HG03354 (cell line): ENCODE results near the gene REEP5.
"Not testable (repeated sequence)": the region's sequence is repeated elsewhere in the genome, so short reads cannot be mapped to it uniquely, and the experiment has no call there.

Source experiments
- ATAC-seq: cut with Tn5 transposase; IDR thresholded peaks from one replicate; pipeline ENCODE4 v1.9.1; 2021; ENCODE audit warnings: mild to moderate bottlenecking; ENCODE audit not compliant: unreplicated experiment, poor library complexity, severe bottlenecking

The REEP5 gene

DNA sequence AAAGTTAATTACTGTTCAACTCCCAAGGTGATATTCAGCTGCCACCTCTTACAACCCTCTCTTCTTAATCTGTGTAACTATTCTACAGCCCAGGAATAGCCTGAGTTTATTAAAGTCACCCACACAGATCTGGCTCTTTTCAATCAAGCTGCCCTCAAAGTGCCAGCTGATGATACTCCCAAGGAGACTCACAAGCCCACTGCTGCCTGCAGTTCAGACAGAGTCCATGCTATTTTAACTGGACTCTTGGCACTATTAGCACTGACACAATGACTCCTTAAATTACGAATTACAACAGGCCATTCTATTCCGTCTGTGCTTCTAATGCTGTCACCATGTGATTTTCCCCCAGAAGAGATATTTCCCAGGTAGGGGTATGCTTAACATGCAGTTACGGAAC is 26.3 kb downstream of the REEP5 start:
- ATAC-seq, result no peak

DNA sequence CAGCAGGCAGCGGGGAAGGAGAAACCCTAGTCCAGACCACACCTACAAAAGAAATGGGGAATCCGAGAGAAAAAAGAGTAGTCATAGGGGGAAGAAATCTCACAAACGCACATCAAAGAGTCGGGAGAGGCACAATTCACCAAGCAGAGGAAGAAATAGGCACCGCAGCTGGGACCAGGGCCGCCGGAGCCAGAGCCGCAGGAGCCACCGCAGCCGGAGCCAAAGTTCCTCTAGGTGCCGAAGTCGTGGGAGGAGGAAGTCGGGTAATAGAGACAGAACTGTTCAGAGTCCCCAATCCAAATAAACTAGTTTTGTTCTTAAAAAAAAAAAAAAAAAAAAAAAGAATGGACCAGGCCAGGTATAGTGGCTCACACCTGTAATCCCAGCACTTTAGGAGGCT is 29.3 kb downstream of the REEP5 start:
- ATAC-seq, result no peak

DNA sequence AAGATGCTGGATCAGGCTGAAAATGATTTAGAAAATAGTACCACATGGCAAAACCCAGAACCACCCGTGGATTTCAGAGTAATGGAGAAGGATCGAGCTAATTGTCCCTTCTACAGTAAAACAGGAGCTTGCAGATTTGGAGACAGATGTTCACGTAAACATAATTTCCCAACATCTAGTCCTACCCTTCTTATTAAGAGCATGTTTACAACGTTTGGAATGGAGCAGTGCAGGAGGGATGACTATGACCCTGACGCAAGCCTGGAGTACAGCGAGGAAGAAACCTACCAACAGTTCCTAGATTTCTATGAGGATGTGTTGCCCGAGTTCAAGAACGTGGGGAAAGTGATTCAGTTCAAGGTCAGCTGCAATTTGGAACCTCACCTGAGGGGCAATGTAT is 30.0 kb downstream of the REEP5 start:
- not testable (repeated sequence) for ATAC-seq

DNA sequence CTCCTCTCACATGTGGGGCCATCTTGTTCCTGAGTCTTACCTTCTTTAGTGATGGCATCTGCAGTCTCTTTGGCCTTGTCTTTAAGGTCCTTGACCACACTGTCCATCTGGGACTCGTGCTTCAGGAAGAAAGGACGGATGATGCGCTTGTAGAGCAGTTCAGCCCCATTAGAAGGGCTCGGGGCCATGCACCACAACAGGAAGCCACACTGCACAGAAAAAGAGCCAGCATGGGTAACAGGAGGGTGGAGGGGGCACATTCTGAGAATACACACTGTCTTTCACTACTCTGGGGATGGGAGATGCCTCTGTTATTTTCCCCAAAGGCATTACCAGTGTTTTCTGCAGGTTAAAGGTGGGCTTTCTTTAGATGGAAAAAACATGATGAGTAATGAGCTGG is 35.1 kb downstream of the REEP5 start:
- no peak for ATAC-seq

DNA sequence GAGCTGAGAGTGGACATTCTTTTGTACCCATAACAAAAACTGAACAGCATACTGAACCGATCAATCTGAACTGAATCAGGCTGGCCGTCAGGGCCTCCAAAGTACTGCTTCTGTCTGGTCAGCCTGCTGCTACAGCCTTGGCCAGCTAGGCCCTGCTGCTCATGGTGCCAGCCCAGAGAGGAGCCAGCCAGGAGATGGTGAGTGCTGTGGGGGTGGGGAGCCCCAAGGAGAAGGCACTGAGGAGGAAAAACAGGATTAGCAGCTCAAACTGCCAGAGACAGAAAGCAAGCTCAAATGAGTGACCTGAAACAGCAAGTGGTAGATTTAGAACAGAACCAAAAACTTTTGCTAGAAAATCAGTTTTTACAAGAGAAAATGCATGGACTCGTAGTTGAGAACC is 37.0 kb downstream of the REEP5 start:
- no peak for ATAC-seq

DNA sequence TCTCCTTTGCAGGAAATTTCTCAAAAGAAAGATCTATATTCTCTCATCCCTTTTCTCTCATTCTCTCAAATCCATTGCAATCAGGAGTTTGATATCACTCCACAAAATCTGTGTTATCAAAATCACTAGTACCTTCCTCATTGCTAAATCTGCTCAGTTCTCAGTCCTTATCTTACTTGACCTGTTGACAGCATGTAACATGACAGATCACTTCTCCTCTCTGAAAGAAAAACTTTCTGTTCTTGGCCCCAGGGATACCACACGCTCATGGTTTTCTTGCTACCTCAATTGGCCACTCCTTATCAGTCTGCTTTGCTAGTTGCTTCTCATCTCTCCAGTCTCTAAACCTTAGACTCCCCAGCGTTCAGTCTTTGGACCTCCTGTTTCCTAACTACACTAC is 38.8 kb downstream of the REEP5 start:
- ATAC-seq, result no peak

DNA sequence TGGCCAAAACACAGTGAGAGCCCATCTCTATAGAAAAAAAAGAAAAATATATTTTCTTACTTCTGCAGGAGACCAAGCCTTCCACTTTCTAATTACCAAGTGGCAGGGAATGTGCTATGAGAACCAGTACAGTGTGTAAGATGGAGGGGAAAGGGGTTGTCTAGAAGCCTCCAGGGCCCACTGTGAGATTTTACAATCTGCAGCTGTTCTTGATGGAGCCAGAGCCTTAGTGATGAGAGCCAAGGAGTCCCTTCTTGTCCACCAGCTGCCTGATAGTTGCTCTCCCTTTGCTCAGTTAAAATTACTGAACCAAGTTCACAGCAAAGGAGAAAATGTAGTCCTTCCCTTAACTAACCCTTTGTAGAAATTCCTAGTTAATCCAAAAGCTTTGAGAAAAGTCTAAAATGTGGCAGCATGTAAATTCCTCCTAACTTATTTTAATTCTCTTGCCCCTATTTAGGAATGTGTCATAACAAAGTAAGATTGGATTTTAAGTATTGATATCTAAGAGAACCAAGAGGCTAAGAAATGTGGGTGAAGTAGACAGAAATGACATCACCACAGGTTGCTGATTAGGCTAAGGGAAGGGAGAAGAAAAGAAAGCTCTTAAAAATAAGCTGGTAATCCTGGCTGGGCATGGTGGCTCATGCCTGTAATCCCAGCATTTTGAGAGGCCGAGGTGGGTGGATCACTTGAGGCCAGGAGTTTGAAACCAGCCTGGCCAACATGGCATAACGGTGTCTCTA is 41.6 kb downstream of the REEP5 start:
- ATAC-seq, result no peak

DNA sequence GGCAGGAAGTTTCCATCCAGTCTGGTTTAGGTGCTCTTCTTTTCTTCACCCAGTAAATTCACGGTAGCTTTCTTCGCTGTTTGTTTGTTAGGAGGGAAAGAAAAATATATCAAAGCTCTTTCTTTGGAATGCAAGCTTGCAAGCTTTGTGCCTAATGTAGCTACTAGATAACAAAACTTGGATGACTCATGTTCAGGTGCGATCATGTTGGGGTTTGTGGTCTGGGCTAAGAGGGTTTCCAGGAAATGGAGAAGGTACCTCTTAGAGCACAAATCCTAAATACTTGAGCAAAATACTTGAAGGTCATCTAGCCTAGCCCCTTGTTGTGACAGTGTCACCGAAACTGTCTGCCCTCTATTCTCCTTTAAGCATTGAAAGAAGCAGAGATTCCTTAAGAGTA is 43.3 kb downstream of the REEP5 start:
- peak; percentile 59 for ATAC-seq

DNA sequence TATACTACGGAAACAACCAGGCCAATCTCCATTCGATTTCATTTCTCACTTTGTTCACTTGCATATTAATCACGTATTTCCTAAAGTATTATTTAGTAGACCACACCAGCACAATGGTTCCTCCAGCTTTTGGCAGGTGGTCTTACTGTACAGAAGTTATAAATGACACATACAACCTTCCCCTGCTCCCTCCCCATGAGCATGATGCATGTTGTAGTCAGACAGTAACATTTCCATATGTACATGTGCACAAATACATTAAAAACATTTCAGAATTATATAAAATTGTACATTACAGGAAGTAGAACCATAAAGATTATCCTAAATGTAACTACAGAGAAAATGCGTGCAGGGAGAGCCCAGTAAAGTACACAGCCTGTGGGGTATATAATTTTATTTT is 43.9 kb downstream of the REEP5 start:
- ATAC-seq, result no peak

DNA sequence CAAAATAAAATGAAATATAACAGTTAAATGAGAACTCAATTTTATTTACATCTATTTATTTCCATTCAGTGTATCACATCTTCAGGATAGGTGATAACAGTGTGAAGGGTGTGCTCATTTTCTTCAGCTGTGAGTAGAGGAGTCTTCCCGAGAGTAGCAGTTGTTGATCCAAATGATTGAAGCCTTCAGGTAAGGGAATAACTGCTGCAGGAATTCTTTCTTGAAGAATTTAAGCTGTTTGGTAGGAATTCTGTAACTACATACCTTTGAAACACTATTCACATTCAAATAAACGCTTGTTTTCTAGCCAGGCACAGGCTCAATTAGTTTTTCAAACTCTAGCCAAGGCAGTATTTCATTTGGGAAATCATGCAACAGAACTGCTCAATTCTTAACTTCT is 45.7 kb downstream of the REEP5 start:
- no peak for ATAC-seq

DNA sequence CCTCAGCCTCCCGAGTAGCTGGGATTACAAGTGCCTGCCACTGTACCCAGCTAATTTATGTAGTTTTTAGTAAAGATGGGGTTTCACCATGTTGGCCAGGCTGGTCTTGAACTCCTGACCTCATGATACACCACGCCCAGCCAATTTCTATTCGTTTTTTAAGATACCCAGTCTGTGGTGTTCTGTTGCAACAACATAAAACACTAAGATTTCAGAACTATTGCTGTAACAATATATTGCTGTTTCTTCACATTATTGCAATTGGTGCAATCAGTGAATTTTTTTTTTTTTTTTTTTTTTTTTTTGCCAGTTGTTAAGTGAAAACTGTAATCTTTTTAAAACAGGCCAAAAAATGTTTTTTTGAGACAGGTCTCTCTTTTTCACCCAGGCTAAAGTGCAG is 51.1 kb downstream of the REEP5 start:
- ATAC-seq, result no peak

DNA sequence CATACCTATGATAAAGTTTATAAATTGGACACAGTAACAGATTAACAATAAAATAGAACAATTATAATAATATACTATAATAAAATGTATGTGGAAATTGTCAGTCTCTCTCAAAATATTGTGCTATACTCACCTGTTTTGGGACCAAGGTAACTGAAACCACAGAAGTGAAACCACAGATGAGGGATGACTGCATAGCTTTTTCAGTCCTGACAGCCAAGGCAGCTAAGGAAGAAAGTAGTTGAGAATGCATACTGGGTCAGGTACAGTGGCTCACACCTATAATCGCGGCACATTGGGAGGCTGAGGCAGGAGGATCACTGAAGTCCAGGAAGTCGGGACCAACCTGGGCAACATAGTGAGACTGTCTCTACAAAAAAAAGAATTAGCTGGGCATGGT is 52.1 kb downstream of the REEP5 start:
- ATAC-seq, result peak; percentile 67

DNA sequence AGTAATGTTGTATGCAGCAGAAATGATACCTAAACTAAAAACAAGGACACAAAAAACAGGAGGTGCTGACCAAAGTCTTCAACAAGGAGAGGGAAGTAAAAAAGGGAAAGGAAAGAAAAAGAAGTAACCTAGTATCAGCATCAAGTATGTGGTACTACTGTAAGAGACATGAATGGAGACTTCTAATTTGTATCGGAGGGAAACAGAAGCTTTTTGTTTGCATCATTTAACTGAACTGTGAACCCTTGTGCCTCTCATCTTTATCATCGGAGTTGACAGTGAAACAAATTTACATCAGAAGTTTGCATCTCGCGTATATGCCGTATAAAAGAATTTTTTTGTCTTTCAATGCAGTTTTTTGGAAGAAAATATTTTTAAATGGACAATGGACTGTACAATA is 54.6 kb downstream of the REEP5 start:
- no peak for ATAC-seq

DNA sequence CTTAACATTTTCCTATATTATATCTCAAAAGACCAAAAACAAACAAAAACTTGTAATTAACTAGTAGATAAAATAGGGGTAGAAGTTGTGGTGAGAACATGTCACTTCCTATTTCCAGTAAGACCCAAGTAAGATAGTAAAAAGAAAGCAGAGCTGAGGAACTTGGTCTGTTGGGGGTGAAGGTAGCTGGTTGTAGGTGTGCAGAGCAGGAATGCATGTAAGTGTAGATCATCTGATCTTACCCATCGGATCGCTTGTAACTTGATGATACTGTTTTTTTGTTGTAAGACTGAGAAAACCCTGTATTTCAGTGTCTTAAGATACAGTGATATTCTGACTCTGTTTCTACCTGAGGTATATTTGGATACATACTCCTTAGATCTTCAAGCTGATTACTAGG is 55.3 kb downstream of the REEP5 start:
- ATAC-seq, result no peak

DNA sequence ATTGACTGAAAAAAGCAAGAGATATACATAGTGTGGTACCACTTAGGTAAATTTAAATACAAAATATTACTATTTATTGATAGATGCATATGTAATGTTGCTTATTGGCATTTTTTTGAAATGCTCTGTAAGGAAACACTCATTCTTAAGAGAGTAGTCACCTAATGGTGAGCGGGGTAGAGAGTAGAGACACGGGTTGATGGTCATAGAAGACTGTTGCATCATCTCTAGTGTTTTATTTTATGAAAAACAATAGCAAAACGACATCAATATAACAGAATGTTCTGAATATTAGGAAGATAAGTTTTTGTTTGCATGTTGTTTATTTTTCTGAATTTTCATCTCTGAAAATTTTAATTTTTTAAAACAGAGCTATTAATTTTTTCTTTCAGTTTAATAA is 56.9 kb downstream of the REEP5 start:
- ATAC-seq, result no peak

DNA sequence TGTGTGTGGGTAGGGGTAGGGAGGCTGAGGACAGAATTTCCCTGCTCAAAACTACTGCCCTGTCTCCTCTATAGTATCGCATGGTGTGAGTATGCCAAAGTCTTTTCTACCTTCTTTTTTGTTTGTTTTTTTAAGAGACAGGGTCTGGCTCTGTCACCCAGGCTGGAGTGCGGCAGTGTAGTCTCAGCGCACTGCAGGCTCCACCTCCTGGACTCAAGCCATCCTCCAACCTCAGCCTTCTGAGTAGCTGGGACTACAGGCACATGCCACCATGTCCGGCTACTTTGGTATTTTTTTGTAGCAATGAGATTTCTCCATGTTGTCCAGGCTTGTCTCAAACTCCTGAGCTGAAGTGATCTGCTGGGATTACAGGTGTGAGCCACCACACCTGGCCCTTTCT is 58.5 kb downstream of the REEP5 start:
- ATAC-seq, result no peak

DNA sequence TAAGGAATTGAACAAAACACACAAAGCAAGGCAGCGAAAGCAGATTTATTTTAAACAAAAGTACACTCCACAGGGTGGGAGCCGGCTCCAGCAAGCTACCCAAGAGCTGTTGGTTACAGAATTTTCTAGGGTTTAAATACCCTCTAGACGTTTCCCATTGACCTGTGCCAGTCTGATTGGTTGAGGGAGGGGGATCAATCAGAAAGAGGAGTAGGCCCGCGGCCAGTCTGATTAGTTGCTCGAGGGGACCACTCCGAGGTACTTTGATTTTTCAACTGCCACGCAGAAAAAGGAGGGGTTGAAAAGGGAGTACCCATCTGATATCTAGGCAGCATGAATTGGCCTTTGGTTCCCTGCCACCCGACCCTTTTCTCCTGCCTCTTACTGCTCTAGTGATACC is 59.9 kb downstream of the REEP5 start:
- no peak for ATAC-seq

DNA sequence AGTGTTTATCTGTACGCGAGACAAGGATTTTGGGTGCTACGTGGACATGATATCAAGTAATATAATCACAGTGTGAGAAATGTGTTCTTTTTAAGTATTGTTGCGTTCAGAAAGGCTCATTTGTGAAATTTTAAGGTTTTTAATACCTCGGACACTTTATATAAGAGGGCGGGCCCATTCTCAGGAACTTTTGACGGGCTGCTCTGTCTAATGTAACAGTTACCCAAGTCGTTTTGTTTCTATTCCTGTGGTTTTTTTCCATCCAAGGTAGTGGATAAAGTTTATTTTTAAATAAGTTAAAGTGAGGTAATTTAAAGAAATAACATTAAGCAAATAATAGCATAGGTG is 60.4 kb downstream of the REEP5 start:
- no peak for ATAC-seq

DNA sequence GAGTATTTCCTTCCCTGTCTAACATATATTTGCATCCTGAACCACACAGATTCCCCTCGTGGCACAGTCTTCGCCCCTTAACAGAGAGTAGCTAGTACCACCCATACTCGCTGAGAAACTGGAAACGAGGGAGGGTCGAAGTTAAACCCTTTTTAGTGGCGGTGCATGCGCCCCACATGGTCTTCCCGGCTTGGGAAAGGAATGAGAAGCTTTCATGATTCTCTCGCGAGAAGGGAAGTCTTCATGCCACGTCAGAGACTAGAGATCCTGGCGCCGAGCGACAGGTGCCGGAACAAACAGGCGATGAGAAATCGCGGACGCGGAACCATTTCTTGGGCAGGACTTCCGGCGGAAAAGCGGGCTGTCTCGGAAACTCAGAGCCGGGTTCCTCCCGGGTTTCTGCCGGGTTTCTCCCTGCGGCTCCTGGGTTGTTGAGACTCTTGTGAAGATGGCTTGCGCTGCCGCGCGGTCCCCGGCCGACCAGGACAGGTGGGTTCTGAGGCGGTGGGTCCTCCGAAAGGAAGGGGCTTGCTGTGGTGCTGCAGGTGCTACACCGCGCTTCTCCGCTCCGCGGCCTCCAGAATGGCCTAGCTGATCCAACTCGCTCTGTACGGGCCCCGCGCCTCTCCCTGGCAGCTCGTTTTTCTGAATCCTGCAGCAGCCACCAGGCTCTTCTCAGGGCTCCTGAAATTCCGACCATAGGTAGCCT is 60.9 kb downstream of the REEP5 start, which contains the start of gene SRP19:
Gene SRP19, plus strand, starts transcription at position 359 of the 709 bp plus-strand sequence. Its CDS starts 90 bp downstream, at position 449.
- peak; percentile 99 for ATAC-seq

DNA sequence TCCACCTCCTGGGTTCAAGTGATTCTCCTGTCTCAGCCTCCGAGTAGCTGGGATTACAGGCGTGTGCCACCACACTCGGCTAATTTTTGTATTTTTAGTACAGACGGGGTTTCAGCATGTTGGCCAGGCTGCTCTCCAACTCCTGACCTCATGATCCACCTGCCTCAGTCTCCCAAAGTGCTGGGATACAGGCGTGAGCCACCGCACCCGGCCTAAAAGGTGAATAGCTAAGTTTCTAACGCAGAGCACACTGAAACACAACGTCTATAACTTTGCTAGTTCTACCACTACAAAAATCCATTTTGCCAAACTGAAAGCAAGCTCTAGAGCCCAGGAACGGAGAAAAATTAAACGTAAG is 61.5 kb downstream of the REEP5 start:
- ATAC-seq, result not testable (repeated sequence)

DNA sequence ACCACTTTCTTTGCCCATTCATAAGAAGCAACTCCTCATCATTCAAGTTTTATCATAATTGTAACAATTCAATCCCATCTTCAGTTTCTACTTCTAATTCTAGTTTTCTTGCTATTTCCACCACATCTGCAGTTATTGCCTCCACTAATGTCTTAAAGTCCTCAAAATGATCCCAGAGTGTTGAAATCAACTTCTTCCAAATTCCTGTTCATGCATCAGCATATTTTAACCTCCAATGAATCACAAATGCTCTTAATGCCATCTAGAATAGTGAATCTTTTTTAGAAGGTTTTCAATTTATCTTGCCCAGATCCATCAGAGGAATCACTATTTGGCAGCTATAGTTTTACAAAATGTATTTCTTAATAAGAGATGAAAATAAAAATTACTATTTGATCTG is 64.2 kb downstream of the REEP5 start:
- no peak for ATAC-seq

DNA sequence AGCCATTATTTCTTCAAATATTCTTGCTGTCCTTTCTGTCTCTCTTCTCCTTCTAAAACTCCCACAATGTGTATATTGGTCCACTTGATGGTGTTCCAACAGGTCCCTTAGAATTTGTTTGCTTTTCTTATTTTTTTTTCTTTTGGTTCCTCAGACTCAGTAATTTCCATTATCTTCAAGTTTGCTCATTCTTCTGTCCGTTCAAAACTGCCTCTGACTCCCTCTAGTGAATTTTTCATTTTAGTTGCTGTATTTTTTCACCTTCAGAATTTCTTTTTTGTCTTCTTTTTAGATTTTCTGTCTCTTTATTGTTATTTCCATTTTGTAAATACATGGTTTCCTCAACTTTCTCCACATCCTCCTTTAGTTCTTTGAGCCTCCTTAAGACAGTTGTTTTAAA is 67.4 kb downstream of the REEP5 start:
- no peak for ATAC-seq
